ENCODE results near the gene TTLL1.

DNA sequence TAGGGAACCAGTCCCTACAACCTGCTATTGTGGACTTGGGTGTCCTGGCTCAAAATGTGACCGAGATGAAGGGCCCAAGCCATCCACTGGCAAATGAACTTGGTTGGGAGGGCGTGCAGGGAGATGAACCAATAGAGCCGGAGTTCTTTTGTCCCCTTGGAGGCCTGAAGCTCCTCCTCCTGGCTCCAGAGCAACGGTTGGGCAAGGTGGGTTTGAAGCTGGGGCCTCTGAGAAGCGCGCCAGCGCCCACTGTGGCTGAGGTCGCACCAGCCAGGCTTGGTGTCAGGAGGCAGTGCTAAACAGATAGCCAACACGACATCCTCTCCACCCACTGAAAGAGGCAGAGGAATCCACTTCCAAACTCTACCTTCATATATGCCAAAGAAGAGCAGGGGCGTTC is 38.2 kb downstream of the TTLL1 start:
- TF ChIP-seq, protein P1, sequence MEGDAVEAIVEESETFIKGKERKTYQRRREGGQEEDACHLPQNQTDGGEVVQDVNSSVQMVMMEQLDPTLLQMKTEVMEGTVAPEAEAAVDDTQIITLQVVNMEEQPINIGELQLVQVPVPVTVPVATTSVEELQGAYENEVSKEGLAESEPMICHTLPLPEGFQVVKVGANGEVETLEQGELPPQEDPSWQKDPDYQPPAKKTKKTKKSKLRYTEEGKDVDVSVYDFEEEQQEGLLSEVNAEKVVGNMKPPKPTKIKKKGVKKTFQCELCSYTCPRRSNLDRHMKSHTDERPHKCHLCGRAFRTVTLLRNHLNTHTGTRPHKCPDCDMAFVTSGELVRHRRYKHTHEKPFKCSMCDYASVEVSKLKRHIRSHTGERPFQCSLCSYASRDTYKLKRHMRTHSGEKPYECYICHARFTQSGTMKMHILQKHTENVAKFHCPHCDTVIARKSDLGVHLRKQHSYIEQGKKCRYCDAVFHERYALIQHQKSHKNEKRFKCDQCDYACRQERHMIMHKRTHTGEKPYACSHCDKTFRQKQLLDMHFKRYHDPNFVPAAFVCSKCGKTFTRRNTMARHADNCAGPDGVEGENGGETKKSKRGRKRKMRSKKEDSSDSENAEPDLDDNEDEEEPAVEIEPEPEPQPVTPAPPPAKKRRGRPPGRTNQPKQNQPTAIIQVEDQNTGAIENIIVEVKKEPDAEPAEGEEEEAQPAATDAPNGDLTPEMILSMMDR (IDR thresholded peaks at IDR 0.05; ENCODE audit: borderline replicate concordance, extremely low read depth, low read length, poor library complexity, severe bottlenecking), result no peak
- TF ChIP-seq EZH2 (IDR thresholded peaks at IDR 0.05; ENCODE audit: borderline replicate concordance, low read depth, low read length, severe bottlenecking), result no peak
